ENCODE data around the gene SUSD6.
A peak's percentile ranks its signal among the peaks of the same experiment; 100 is the strongest.

The SUSD6 gene

GRCh38 chr14:69613312-69614073 lies 2.1 kb downstream of the SUSD6 start:
- no peak overlapping the region for H3K27ac ChIP-seq
- DNase-seq (ENCODE audit: low read depth, low spot score) = no peak
- no peaks in the 10 kb centered on the region for H3K9me3 ChIP-seq (ENCODE audit: low read depth, low read length)
- TF ChIP-seq EZH2 (IDR thresholded peaks at IDR 0.05) = no peak
- no peak for TF ChIP-seq FOXP2 (optimal IDR thresholded peaks at IDR 0.05; ENCODE audit: control extremely low read depth, extremely low read length, insufficient read depth)
- TF ChIP-seq POLR2AphosphoS5 (IDR thresholded peaks at IDR 0.05; ENCODE audit: borderline replicate concordance, low read depth, low read length) = no peak
- H3K9ac ChIP-seq (ENCODE audit: insufficient read length) = peak overlapping the region; percentile 88
- no peaks in the 10 kb centered on the region for H3K36me3 ChIP-seq (ENCODE audit: insufficient read depth, low read length)
- H3K4me3 ChIP-seq = peak overlapping the region; percentile 93

GRCh38 chr14:69614592-69614991 lies 3.2 kb downstream of the SUSD6 start:
- Histone ChIP-seq H3K36me3 (ENCODE audit: insufficient read depth, low read length) (no peaks in the 10 kb centered on the region), H3K4me3 (no peak overlapping the region), H3K9me3 (ENCODE audit: low read depth, low read length) (no peaks in the 10 kb centered on the region), H3K27ac (no peak overlapping the region; the same call in 1 of the 2 replicates), H3K9ac (ENCODE audit: insufficient read length) (no peak overlapping the region)
- no peak for DNase-seq (ENCODE audit: low read depth, low spot score)
- no peak for TF ChIP-seq EZH2 (IDR thresholded peaks at IDR 0.05)

GRCh38 chr14:69615121-69615495 lies 3.7 kb downstream of the SUSD6 start:
- TF ChIP-seq EZH2 (IDR thresholded peaks at IDR 0.05) (no peak), FOXP2 (optimal IDR thresholded peaks at IDR 0.05; ENCODE audit: control extremely low read depth, extremely low read length, insufficient read depth) (no peak), POLR2AphosphoS5 (IDR thresholded peaks at IDR 0.05; ENCODE audit: borderline replicate concordance, low read depth, low read length) (no peak)
- H3K4me3 ChIP-seq = peak overlapping the region; percentile 69
- peak overlapping the region; percentile 16 for H3K9ac ChIP-seq (ENCODE audit: insufficient read length)
- H3K36me3 ChIP-seq (ENCODE audit: insufficient read depth, low read length) = no peaks in the 10 kb centered on the region
- no peaks in the 10 kb centered on the region for H3K9me3 ChIP-seq (ENCODE audit: low read depth, low read length)
- DNase-seq (ENCODE audit: low read depth, low spot score) = no peak
- H3K27ac ChIP-seq = peak overlapping the region; percentile 90

GRCh38 chr14:69615496-69616407 lies 4.4 kb downstream of the SUSD6 start:
- peak overlapping the region; percentile 90 for H3K27ac ChIP-seq
- TF ChIP-seq FOXP2 (optimal IDR thresholded peaks at IDR 0.05; ENCODE audit: control extremely low read depth, extremely low read length, insufficient read depth) (no peak), POLR2AphosphoS5 (IDR thresholded peaks at IDR 0.05; ENCODE audit: borderline replicate concordance, low read depth, low read length) (no peak), EZH2 (IDR thresholded peaks at IDR 0.05) (no peak)
- DNase-seq (ENCODE audit: low read depth, low spot score) = no peak
- no peaks in the 10 kb centered on the region for H3K36me3 ChIP-seq (ENCODE audit: insufficient read depth, low read length)
- H3K9me3 ChIP-seq (ENCODE audit: low read depth, low read length) = no peaks in the 10 kb centered on the region
- H3K4me3 ChIP-seq = peak overlapping the region; percentile 69
- H3K9ac ChIP-seq (ENCODE audit: insufficient read length) = peak overlapping the region; percentile 48

GRCh38 chr14:69616408-69616773 lies 5.0 kb downstream of the SUSD6 start:
- Histone ChIP-seq H3K9me3 (ENCODE audit: low read depth, low read length) (no peaks in the 10 kb centered on the region), H3K36me3 (ENCODE audit: insufficient read depth, low read length) (no peaks in the 10 kb centered on the region), H3K27ac (peak overlapping the region; percentile 90), H3K4me3 (peak overlapping the region; percentile 69), H3K9ac (ENCODE audit: insufficient read length) (peak overlapping the region; percentile 48)
- DNase-seq (ENCODE audit: low read depth, low spot score) = no peak
- no peak for TF ChIP-seq POLR2AphosphoS5 (IDR thresholded peaks at IDR 0.05; ENCODE audit: borderline replicate concordance, low read depth, low read length)
- no peak for TF ChIP-seq FOXP2 (optimal IDR thresholded peaks at IDR 0.05; ENCODE audit: control extremely low read depth, extremely low read length, insufficient read depth)
- TF ChIP-seq EZH2 (IDR thresholded peaks at IDR 0.05) = no peak

- TF ChIP-seq EZH2 (IDR thresholded peaks at IDR 0.05) (no peak), POLR2AphosphoS5 (IDR thresholded peaks at IDR 0.05; ENCODE audit: borderline replicate concordance, low read depth, low read length) (no peak), FOXP2 (optimal IDR thresholded peaks at IDR 0.05; ENCODE audit: control extremely low read depth, extremely low read length, insufficient read depth) (no peak)
- no peak overlapping the region for H3K9ac ChIP-seq (ENCODE audit: insufficient read length)
- DNase-seq (ENCODE audit: low read depth, low spot score) = no peak
- no peaks in the 10 kb centered on the region for H3K9me3 ChIP-seq (ENCODE audit: low read depth, low read length)
- H3K4me3 ChIP-seq = no peak overlapping the region
- H3K36me3 ChIP-seq (ENCODE audit: insufficient read depth, low read length) = no peaks in the 10 kb centered on the region
- H3K27ac ChIP-seq = no peak overlapping the region
These were observed 6.4 kb downstream of the SUSD6 start for GRCh38 chr14:69617796-69618195.

DNA sequence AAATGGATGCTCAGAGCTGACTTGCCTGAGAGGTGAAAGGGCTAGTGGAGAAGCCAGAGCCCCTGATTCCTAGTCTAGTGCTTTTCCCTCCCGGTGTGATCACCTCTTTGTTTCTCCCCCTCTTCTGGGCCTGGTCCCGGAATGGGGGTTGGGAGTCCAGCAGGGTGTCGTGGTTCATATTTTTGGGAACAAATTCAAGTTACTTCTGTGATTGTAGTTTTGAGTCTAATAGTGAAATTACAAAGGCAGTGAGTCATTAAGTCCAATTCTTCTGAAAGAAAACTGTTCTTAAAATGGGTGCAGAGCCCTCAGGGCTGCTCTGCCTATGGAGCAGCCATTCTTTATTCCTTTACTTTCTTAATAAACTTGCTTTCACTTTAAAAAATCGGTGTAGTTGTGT lies 7.6 kb downstream of the SUSD6 start:
- no peaks in the 10 kb centered on the region for H3K36me3 ChIP-seq (ENCODE audit: insufficient read depth, low read length)
- TF ChIP-seq EZH2 (IDR thresholded peaks at IDR 0.05) (no peak), POLR2AphosphoS5 (IDR thresholded peaks at IDR 0.05; ENCODE audit: borderline replicate concordance, low read depth, low read length) (no peak), FOXP2 (optimal IDR thresholded peaks at IDR 0.05; ENCODE audit: control extremely low read depth, extremely low read length, insufficient read depth) (no peak)
- no peak overlapping the region for H3K4me3 ChIP-seq
- H3K9ac ChIP-seq (ENCODE audit: insufficient read length) = no peak overlapping the region
- no peak for DNase-seq (ENCODE audit: low read depth, low spot score)
- no peaks in the 10 kb centered on the region for H3K9me3 ChIP-seq (ENCODE audit: low read depth, low read length)
- H3K27ac ChIP-seq = no peak overlapping the region

GRCh38 chr14:69620211-69620611 lies 8.8 kb downstream of the SUSD6 start:
- TF ChIP-seq FOXP2 (optimal IDR thresholded peaks at IDR 0.05; ENCODE audit: control extremely low read depth, extremely low read length, insufficient read depth) (no peak), EZH2 (IDR thresholded peaks at IDR 0.05) (no peak), POLR2AphosphoS5 (IDR thresholded peaks at IDR 0.05; ENCODE audit: borderline replicate concordance, low read depth, low read length) (no peak)
- Histone ChIP-seq H3K9me3 (ENCODE audit: low read depth, low read length) (no peaks in the 10 kb centered on the region), H3K27ac (no peak overlapping the region), H3K4me3 (no peak overlapping the region), H3K36me3 (ENCODE audit: insufficient read depth, low read length) (no peaks in the 10 kb centered on the region), H3K9ac (ENCODE audit: insufficient read length) (no peak overlapping the region)
- no peak for DNase-seq (ENCODE audit: low read depth, low spot score)
